GM21381 (cell line): ENCODE results near the gene UNC13A.

Source experiments
- ATAC-seq: cut with Tn5 transposase; IDR thresholded peaks from one replicate; pipeline ENCODE4 v1.9.1; 2021; ENCODE audit warnings: mild to moderate bottlenecking, moderate library complexity; ENCODE audit not compliant: unreplicated experiment

Gene UNC13A

GRCh38 chr19:17673937-17674799, 14.0 kb downstream of the UNC13A start:
- no peak for ATAC-seq

GRCh38 chr19:17671906-17672305, 16.2 kb downstream of the UNC13A start:
- ATAC-seq = no peak

DNA sequence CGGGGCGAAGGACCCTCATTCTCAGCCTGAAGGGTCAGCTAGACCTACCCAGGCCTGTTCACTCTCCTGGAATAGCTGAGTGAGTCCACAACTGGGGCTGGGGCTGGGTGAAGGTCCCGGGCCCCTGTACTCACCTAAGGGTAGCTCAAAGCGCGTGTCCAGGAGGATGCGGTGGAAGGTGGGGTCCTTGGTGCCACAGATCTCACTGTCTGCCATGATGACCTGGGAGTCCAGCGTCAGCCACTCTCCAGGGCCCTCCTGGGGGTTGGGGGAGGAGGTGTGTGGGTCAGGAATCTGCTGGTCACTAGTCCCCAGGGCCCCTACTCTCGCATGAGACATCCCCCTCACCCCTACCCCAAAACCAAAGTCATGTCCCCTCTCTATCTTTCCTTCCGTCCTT, 18.7 kb downstream of the UNC13A start:
- no peak for ATAC-seq

DNA sequence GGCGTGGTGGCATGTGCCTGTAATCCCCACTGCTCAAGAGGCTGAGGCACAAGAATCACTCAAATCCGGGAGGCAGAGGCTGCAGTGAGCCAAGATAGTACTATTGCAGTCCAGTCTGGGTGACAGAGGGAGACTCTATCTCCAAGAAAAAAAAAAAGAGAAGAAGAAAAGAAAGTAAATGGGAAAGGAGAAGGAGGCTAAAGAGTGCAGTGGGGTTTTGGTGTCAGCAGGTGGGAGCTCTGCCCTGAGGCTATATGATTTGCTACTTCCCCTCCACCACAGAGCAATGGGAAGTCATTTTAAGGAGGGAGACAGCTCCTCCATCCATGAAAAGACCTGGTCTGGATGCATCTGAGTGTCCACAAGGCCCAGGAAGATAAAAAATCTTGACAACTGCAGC, 23.1 kb downstream of the UNC13A start:
- no peak for ATAC-seq

DNA sequence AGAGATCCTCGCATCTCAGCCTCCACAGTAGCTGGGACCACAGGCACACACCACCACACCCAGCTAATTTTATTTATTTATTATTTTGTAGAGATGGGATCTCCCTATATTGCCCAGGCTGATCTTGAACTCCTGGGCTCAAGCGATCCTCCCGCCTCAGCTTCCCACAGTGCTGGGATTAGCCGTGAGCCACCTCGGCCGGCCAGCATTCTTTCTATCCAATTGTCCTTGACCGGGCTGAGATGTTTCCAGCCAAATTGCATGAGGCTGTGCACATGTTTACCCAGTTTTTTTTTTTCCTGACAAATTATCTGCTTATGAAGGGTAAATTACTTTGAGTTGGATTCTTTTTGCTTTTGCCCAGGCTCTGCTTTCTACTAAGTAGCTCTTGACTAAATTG, 28.2 kb downstream of the UNC13A start:
- ATAC-seq = no peak

DNA sequence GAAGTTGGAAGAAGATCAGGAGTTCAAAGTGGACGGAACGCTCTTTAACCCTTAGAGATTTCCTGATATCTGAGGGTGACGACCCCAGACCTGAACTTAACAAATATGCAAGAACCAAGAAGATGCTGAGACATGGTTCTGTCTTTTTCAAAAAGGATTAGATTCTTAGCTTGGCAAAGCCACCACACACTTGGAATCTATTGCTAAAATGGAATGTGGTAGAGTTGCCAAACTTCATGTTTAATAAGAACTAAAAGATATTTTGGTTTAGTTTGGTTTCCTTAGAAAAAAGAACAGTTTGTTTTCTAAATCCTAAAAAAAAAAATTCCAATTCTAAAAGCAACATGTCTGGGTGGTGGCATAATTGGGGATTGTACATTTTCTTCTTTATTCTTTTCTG, 29.5 kb downstream of the UNC13A start:
- ATAC-seq = no peak

DNA sequence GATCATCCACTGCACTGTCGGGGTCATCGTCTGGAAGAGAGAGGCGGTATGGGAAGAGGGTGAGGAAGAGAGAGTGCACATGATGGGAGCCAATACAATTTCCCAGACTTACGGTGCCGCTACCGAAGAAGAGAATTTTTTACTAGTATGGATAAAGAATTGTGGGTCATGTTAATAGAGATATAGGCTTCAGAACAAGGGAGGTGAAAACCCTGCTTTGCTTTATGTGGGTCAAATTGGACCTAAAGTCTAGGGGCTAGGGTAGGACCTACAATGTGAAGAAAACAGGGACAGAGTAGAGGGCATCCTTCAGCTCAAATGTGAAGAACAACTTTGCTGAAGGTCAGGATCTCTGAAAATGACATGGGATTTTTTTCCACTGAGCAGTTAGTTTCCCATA, 29.9 kb downstream of the UNC13A start:
- no peak for ATAC-seq

DNA sequence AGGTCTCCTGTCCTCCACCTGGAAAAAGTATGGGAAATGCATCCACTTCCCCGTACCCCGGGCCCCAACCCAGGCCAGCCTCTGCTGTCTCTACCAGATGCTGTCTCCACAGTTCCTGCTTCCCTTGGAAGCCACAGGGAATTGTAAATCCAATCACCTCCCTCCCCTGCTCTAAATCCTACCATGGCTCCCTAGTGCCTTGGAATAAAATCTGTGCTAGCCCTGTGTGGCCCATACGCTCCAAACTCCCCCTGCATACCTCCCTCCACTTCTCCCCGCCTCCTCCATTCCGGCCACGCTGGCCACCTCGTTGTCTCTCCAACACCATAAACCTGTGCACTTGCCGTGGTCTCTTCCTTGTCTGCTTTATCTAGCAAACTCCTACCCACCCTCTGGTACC, 31.2 kb downstream of the UNC13A start:
- ATAC-seq = no peak

DNA sequence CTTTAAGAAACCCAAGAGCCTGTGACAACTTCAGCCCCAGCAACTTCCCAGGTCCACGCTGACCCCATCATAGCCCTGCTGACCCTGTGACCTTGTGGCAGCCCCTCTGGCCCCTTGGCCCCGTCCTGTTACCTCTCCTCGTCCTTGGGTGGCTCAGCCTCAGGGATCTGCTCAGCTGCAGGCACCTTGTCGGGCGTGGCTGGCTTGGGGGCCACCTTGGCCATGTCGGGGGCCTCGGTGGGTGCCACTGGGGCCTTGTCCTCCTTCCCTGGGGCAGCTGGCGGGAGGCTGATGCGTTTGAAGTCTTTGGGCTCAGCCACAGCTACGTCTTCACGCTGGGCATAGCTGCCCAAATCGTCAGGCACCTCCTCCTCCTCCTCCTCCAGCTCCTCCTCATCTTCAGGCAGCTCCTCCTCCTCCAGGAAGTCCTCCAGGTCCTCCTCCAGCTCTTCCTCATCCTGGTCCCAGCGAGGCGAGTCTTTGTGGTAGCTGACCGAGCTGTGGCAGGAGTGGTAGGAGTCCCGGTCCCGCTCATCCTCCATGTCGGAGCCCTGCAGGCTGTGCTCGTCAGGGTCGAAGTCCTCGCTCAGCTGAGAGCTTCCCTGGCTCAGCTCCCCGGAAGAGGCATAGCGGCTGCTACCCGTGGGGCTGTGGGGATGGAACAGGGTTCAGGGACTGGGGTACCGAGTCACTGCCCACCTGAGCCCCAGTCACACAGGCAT, 32.2 kb downstream of the UNC13A start:
- no peak for ATAC-seq

DNA sequence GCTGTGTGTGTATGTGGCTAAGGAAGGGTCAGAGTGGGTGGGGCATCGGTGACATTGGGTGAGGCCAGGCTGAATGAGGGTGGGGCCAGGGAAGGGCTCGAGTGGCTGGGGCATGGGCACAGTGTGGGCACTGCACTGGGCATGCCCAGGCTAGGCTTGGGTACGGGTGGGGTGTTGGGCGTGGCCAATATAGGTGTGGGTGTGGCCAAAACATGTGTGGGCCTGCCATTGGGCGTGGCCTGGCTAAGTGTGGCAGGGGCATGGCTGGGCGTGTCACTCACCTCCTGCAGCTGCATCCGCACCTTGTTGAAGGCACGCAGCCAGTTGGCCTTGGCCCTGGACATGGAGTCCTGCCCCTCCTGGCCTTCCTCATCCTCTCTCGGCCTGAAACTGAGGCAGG, 33.2 kb downstream of the UNC13A start:
- no peak for ATAC-seq

DNA sequence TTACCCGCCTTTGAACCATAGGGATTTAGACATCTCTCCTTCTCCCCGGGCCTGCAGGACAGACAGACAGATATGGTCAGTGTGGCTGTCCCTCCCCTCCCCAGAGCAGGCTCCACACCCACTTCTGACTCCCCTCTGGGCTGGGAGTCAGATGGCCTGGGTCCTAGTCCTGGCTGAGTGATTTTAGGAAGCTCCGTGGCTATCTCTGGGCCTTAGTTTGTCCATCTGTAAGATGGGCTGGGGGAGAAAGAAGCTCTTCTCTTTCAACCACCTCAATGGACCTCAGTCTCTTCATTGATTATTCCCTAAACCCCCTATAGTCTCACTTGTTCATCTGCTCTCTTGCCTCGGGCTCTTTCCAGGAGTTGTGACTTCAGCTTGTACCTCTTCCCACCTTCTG, 35.5 kb downstream of the UNC13A start:
- no peak for ATAC-seq

DNA sequence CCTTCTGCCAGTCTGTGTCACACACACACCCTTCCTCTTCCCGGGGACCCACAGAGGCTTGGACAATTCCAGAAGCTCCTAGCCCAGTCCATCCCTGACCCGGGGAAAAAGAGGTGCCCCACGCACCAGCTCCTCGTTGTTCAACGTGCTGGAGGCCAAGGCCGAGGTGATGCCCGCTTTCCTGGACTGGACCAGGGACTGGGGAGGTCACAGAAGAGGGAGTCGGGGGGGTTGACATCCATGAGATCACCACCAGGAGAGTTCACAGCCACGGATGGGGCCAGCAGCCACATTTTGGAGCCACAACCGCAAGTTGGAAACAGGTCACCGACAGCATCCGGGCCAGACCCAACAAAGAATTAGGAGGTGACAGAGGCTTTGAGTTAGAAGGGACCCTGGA, 39.4 kb downstream of the UNC13A start:
- no peak for ATAC-seq

- ATAC-seq = no peak
Observed at GRCh38 chr19:17648097-17648660, 40.0 kb downstream of the UNC13A start.

DNA sequence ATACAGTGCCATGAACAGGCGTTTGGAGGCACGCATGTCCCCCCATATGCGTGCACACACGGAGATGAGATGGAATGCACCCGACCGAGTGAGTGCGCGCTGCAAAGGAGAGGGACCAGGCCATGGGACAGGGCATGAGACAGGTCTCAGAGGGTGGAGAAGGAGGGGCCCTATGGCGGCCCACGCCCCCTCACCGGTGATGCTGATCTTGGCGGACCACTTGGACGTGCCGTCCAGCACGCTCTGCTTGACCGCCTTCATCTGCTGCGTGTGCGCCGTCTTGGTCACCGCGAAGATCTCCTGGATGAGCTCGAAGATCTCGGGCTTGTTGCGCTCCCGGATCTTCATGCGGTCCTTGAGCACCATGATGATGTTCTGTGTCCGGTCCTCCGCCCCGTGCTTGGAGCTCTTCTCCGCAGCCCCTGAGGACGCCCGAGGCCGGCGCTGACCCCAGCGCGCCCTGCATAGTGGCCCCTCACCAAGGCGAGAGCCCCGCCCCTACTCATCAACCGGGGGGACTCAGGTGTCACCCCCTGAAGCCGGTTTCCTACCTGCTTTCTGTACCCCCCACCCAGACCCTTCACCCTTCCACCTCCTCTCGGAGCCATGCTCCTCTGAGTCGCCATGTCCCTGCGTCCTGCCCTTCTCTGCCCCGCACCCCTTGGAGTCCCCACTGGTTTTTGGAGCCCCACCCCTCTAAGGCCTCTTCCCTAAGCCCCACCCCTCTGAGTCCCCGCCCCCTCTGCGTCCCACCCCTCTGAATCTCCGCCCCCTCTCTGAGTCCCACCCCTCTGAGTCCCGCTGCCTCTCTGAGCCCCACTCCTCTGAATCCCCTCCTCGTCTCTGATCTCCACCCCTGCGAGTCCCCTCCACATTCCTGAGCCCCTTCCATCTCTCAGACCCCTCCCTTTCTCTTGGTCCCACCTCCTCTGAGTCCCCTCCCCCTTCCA, 40.8 kb downstream of the UNC13A start:
- ATAC-seq = no peak

DNA sequence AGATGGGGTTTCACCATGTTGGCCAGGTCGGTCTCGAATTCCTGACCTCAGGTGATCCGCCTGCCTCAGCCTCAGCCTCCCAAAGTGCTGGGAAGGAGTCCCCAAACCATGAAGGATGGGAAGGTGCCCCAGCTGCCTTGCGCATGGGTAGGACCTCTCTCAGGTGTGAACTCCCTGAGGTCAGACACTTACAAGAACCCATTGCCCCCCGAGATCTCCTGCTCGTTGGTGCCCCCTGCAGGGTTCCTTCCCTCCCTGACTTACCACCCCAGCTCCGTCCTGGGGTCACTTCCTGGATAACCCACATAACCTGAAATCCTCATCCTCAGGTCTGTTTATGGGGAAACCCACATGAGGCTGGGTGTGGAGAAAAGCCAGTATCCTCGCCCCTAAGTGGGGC, 41.7 kb downstream of the UNC13A start:
- ATAC-seq = no peak

DNA sequence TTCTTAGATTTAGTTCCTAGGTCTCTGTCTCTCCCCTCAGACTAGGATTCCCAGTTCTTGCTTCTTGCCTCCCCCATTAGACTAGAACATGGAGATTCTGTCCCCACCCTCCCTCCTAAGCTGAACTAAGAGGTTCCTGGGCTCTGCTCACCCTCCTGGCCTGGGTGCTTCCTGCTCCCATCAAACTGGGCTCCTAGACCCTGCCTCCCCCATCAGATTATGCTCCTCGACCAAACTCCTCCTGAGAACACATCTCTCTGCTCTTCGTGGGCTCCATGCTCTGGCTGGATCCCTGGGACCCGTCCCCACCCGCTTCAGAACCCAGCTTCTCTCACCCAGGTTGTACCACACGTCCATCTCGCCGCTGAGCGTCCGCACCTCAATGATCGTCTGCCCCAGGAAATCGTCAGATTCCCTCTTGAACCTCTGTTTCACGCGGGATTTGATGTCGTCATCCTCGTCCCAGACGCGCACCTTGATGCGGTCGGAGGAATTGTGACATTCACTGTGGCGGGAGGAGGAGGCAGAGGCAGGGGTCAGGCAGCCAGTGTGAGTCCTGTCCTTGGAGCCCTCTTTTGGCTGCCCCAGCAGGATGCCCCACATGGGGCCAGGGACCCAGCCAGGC, 42.7 kb downstream of the UNC13A start:
- ATAC-seq = no peak

- no peak for ATAC-seq
Observed at GRCh38 chr19:17642656-17643055, 45.5 kb downstream of the UNC13A start.

- ATAC-seq = no peak
Observed at GRCh38 chr19:17641846-17642245, 46.3 kb downstream of the UNC13A start.

GRCh38 chr19:17641181-17641580, 47.0 kb downstream of the UNC13A start:
- ATAC-seq = no peak

- ATAC-seq = no peak
Observed at GRCh38 chr19:17633700-17634099, 54.5 kb downstream of the UNC13A start.
